IMR-90 (cell line): ENCODE data around the gene FIBCD1. TPM values are rescaled to one million over a fixed set of nuclear protein-coding genes. Genes with fewer than 3 reads are reported as not detected.

Experiments used
- ATAC-seq: fragments of 200-7000 bp; cut with Tn5 transposase; 2 replicates; pipeline ENCODE4 v1.9.1; 2020; ENCODE audit warnings: low read depth, mild to moderate bottlenecking, moderate library complexity
- BruUV-seq: library from RNA; stranded (reverse); fragments of 400-500 nt; replicated peaks from 2 replicates; lab custom pipeline; 2021; lab: Mats Ljungman, UMichigan
- CTCF ChIA-PET: fragments of 300-600 bp; formaldehyde crosslinking; extraction: SDS; loops from one replicate; lab custom pipeline; 2021; ENCODE audit warnings: antibody characterized with exemption; lab: Yijun Ruan, JAX
- POLR2A ChIA-PET: fragments of 300-600 bp; sonication (Branson Sonifier 250); formaldehyde crosslinking; loops from one replicate; lab custom pipeline; 2022; ENCODE audit warnings: antibody characterized with exemption; ENCODE audit not compliant: unreplicated experiment; lab: Charles Lee
- DNase-seq: peaks from one replicate; pipeline ENCODE4 v3.0.0; 2013
- H2AFZ ChIP-seq: replicated peaks from 2 replicates; pipeline ENCODE3; 2013; ENCODE audit warnings: low read length, mild to moderate bottlenecking; ENCODE audit not compliant: poor library complexity
- H2AK5ac ChIP-seq: 2 replicates; pipeline ENCODE4 v1.6.1; 2013; ENCODE audit warnings: low read depth, low read length, inconsistent platforms
- H2AK9ac ChIP-seq: replicated peaks from 2 replicates; pipeline ENCODE3; 2013; ENCODE audit warnings: mild to moderate bottlenecking, low read depth, low read length, moderate library complexity; ENCODE audit not compliant: poor library complexity
- H2BK120ac ChIP-seq: 2 replicates; pipeline ENCODE4 v1.6.1; 2013; ENCODE audit warnings: low read depth, low read length, inconsistent platforms
- H2BK15ac ChIP-seq: 3 replicates; pipeline ENCODE4 v1.6.1; 2013; ENCODE audit warnings: low read depth, low read length, inconsistent platforms
- H2BK20ac ChIP-seq: 2 replicates; pipeline ENCODE4 v1.6.1; 2013; ENCODE audit warnings: low read depth, mild to moderate bottlenecking, inconsistent platforms, low read length, moderate library complexity
- H2BK5ac ChIP-seq: 2 replicates; pipeline ENCODE4 v1.6.1; 2013; ENCODE audit warnings: mild to moderate bottlenecking, low read depth, low read length, inconsistent platforms; ENCODE audit not compliant: poor library complexity, severe bottlenecking
- H3K14ac ChIP-seq: replicated peaks from 2 replicates; pipeline ENCODE4 v1.6.1; 2013; ENCODE audit warnings: low read depth, low read length, inconsistent platforms
- H3K18ac ChIP-seq: 2 replicates; pipeline ENCODE4 v1.6.1; 2013; ENCODE audit warnings: low read depth, low read length, control low read depth
- H3K23ac ChIP-seq: 2 replicates; pipeline ENCODE4 v1.6.1; 2013; ENCODE audit warnings: low read depth, low read length, inconsistent platforms
- H3K27ac ChIP-seq: 2 replicates; pipeline ENCODE4 v1.5.1; 2013; ENCODE audit warnings: mild to moderate bottlenecking, control low read depth, low read length; ENCODE audit not compliant: insufficient read depth
- H3K27me3 ChIP-seq: 2 replicates; pipeline ENCODE4 v1.6.1; 2013; ENCODE audit warnings: low read length; ENCODE audit not compliant: control insufficient read depth, insufficient read depth
- H3K36me3 ChIP-seq: 2 replicates; pipeline ENCODE4 v1.6.1; 2013; ENCODE audit warnings: low read length, mixed read lengths; ENCODE audit not compliant: control insufficient read depth, insufficient read depth
- H3K4ac ChIP-seq: 2 replicates; pipeline ENCODE4 v1.6.1; 2013; ENCODE audit warnings: low read depth, low read length, inconsistent platforms
- H3K4me1 ChIP-seq: 2 replicates; pipeline ENCODE4 v1.6.1; 2013; ENCODE audit warnings: low read length, mixed read lengths; ENCODE audit not compliant: control insufficient read depth, insufficient read depth
- H3K4me2 ChIP-seq: 2 replicates; pipeline ENCODE4 v1.6.1; 2013; ENCODE audit warnings: low read depth, mild to moderate bottlenecking, control low read depth, low read length, moderate library complexity
- H3K4me3 ChIP-seq: 2 replicates; pipeline ENCODE4 v1.5.1; 2013; ENCODE audit warnings: low read depth, mild to moderate bottlenecking, control low read depth, low read length, moderate library complexity; ENCODE audit not compliant: insufficient read depth
- H3K56ac ChIP-seq: 2 replicates; pipeline ENCODE4 v1.6.1; 2013; ENCODE audit warnings: low read length, inconsistent platforms; ENCODE audit not compliant: insufficient read depth; ENCODE audit errors: extremely low read depth
- H3K79me1 ChIP-seq, 2 experiments: 2 replicates each; pipeline ENCODE4 v1.6.1; 2013; ENCODE audit warnings: low read length in 2 of 2, inconsistent platforms in 1 of 2, low read depth in 1 of 2
- H3K9ac ChIP-seq: 2 replicates; pipeline ENCODE4 v1.6.1; 2013; ENCODE audit warnings: low read depth, low read length, control low read depth
- H3K9me1 ChIP-seq: 2 replicates; pipeline ENCODE4 v1.6.1; 2013; ENCODE audit warnings: low read length, inconsistent platforms; ENCODE audit not compliant: insufficient read depth
- H3K9me3 ChIP-seq: 2 replicates; pipeline ENCODE4 v1.6.1; 2013; ENCODE audit warnings: low read length; ENCODE audit not compliant: control insufficient read depth, insufficient read depth
- H4K20me1 ChIP-seq: 2 replicates; pipeline ENCODE4 v1.6.1; 2013; ENCODE audit warnings: low read length, inconsistent platforms; ENCODE audit not compliant: insufficient read depth
- H4K5ac ChIP-seq: 2 replicates; pipeline ENCODE4 v1.6.1; 2013; ENCODE audit warnings: mild to moderate bottlenecking, low read depth, low read length, control low read depth
- H4K8ac ChIP-seq, 2 experiments: 2 replicates each; pipeline ENCODE4 v1.6.1; 2013; ENCODE audit warnings: low read depth in 2 of 2, low read length in 2 of 2, control low read depth in 1 of 2, inconsistent platforms in 1 of 2
- H4K91ac ChIP-seq: 2 replicates; pipeline ENCODE4 v1.6.1; 2013; ENCODE audit warnings: low read depth, low read length, inconsistent platforms; ENCODE audit not compliant: insufficient read depth
- POLR2A ChIP-seq: IDR thresholded peaks from 2 replicates; pipeline ENCODE4 v1.6.1; 2012; ENCODE audit warnings: mild to moderate bottlenecking, low read depth, low read length
- RCOR1 ChIP-seq: IDR thresholded peaks from 2 replicates; pipeline ENCODE4 v1.6.1; 2012; ENCODE audit warnings: mild to moderate bottlenecking, low read length, improper control_type of control experiment; ENCODE audit not compliant: insufficient replicate concordance
- RFX5 ChIP-seq: IDR thresholded peaks from 2 replicates; pipeline ENCODE4 v1.8.0; 2012; ENCODE audit warnings: low read depth, mild to moderate bottlenecking, low read length, moderate library complexity
- WGBS, 2 experiments: methylation state at CpG; one replicate each; pipeline versions ENCODE4 v1.1.5 to v1.1.7; 2013; ENCODE audit warnings: missing lambda C conversion rate in 2 of 2; ENCODE audit not compliant: insufficient read length in 1 of 2; ENCODE audit errors: extremely low coverage in 2 of 2; 5-methylcytosine and 5-hydroxymethylcytosine counted together
- dilution Hi-C: fragments of 300-500 bp; cut with HindIII; formaldehyde crosslinking; loops from one replicate; pipeline ENCODE4 v1.14.3; 2018; ENCODE audit warnings: low sequenced_read_pairs; ENCODE audit not compliant: unreplicated experiment
- in situ Hi-C: fragments of 300-500 bp; cut with MboI; formaldehyde crosslinking; loops from 3 replicates; pipeline ENCODE4 v1.14.3; 2019; ENCODE audit warnings: low sequenced_read_pairs, inconsistent platforms, mixed read lengths
- intact Hi-C: fragments of 100-400 bp; cut with micrococcal nuclease; formaldehyde crosslinking; loops from 2 replicates; pipeline ENCODE4 v1.10.0; 2022
- polyA plus RNA-seq, 3 experiments: library from polyadenylated mRNA; depleted of rRNA; stranded (reverse); fragments of >200 nt; gene quantifications; 2 replicates each; pipeline ENCODE4 v1.2.3, GENCODE V29; 2012; ENCODE audit warnings: low replicate concordance in 1 of 3
- total RNA-seq: library from RNA; depleted of rRNA; stranded (reverse); fragments of >200 nt; gene quantifications from 2 replicates; pipeline ENCODE4 v1.2.3, GENCODE V29; 2012

The FIBCD1 gene
- total and polyA plus RNA-seq, 2 of the 4 experiments (the other 2 are of a cell fraction), result 1.1 to 10.1 TPM

DNA sequence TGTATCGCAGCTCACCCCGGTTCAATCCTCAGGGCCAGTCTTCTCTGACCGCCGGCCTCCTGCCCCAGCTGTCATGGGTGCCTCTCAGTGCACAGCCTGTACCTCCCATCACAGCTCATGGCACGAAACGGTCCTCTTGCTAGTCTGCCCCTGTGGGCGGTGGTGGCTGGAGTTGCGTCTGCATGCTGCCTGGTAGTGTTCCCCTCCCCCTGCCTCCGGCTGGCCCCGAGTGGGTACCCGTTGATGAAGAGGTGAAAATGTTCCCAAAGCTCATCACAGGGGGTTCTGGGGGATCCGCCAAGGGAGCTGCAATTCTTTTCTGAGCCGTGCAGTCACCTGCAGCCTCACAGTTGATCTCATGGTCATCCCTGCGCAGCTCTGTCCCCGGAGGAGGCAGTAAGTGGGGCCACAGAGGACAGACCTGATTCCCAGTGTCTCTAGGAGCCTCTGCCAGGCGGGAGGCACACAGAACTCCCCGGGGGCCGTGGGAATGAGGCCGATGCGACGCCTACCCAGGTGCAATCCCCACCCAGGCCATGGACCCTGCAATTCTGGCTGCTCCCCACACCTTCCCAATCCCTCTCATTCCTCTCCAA lies 34.7 kb upstream of the FIBCD1 start:
- DNase-seq (no peak), ATAC-seq (no peak; the same call in 1 of the 2 replicates)
- Histone ChIP-seq H3K14ac (no peak overlapping the region), H3K9me3 (no peaks in the 10 kb centered on the region), H3K36me3 (no peaks in the 10 kb centered on the region), H2BK20ac (no peak overlapping the region), H3K9ac (no peak overlapping the region), H2BK5ac (no peak overlapping the region), H2BK120ac (no peak overlapping the region), H3K56ac (no peak overlapping the region), H2AK9ac (no peak overlapping the region), H2AFZ (no peak overlapping the region), H4K8ac (no peak overlapping the region), H3K18ac (no peak overlapping the region), H4K20me1 (no peaks in the 10 kb centered on the region), H4K5ac (no peak overlapping the region), H3K4ac (no peak overlapping the region), H3K4me2 (no peak overlapping the region), H4K91ac (no peak overlapping the region), H3K4me3 (no peak overlapping the region), H3K9me1 (no peaks in the 10 kb centered on the region), H3K27ac (no peak overlapping the region), H3K4me1 (no peaks in the 10 kb centered on the region), H2BK15ac (no peak overlapping the region), H2AK5ac (no peak overlapping the region), H3K23ac (no peak overlapping the region), H3K79me1 (no peaks in the 10 kb centered on the region), H3K27me3 (peaks cover 48% of the 10 kb centered on the region)
- CTCF ChIA-PET, result interaction anchor here (0.7 kb wide), 1 partner anchor 31 kb away, joined by 3 read pairs; no protein-coding TSS in a partner anchor
- POLR2A ChIA-PET, result no interaction called here
- dilution Hi-C loops (no loop called here), intact Hi-C loops (no loop called here), in situ Hi-C loops (no loop called here)
- BruUV-seq, result no TSS peak
- no peak for TF ChIP-seq POLR2A
- no peak for TF ChIP-seq RCOR1
- TF ChIP-seq RFX5, result no peak
- WGBS, 2 experiments, result 52% methylated on average over 10 of the region's 21 CpGs; no CpG with 5 or more reads in 1 of the 2 experiments
